Measurements from ENCODE around the gene AGPAT2. TPM values are rescaled to one million over a fixed set of nuclear protein-coding genes. Genes with fewer than 3 reads are reported as not detected.

Gene AGPAT2
- total and polyA plus RNA-seq, 2 of the 4 experiments (the other 2 are of a cell fraction) = 16.1 to 39.5 TPM

DNA sequence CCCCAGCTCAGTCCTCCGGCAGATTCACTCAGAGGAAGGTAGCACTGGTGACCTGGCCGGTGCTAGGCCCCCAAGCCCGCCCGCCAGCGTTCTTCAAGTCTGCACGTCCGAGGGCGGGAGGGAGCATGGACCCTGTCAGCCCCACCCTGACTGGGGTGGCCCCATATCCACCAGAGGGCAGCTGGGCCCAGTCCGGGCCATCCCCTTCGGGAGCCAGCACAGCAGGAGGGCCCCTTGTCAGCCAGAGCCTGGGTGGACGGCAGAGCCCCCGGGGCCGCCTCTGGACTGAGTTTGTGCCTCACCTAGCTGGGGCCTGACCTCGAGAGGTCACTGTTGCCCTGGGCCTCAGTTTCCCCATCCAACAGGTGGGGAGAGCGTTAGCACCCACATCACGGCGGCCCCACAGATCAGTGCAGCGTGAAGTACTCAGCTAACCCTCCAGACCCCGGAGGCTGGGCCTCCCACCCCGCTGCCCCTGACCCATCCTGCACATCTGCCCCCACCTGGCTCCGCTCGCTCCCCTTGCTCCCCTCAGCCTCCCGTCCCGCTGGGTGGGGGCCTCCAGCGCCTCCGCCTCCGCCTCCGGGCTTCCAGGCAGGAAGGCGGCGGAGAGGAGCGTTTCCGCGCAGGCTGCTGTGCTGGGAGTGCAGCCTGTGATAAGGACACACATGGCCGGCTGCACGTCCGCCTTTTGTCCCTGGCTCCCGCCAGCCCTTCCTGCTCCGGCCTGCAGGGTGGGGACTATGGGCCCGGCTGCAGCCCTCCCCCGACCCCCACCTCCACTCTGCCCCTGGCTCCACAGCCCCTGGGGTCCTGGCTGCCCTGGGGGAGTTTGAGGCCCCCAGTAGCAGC is 41.1 kb downstream of the AGPAT2 start:
- H2BK20ac ChIP-seq (ENCODE audit: low read depth, low read length) = no peak overlapping the region
- BruUV-seq (replicated peaks) = no TSS peak
- ChIA-PET CTCF (interaction anchor here (1.2 kb wide), 1 partner anchor 11 kb away, joined by 3 read pairs; no protein-coding TSS in a partner anchor), POLR2A (ENCODE audit: unreplicated experiment) (no interaction called here)
- no peak overlapping the region for H3K4ac ChIP-seq (ENCODE audit: low read depth, low read length)
- H3K36me3 ChIP-seq (ENCODE audit: control insufficient read depth, insufficient read depth, low read length) = no peaks in the 10 kb centered on the region
- H3K4me2 ChIP-seq (ENCODE audit: low read depth, low read length) = no peak overlapping the region
- peaks cover 4% of the 10 kb centered on the region; the same call in 1 of the 2 replicates for H3K4me1 ChIP-seq (ENCODE audit: control insufficient read depth, insufficient read depth, low read length)
- H3K18ac ChIP-seq (ENCODE audit: low read depth, low read length) = no peak overlapping the region
- no peak overlapping the region for H3K56ac ChIP-seq (ENCODE audit: extremely low read depth, insufficient read depth, low read length)
- in situ Hi-C loops (cut with MboI; ENCODE audit: low sequenced_read_pairs) = no loop called here
- H4K91ac ChIP-seq (ENCODE audit: insufficient read depth, low read depth, low read length) = no peak overlapping the region
- no peak overlapping the region for H4K8ac ChIP-seq (ENCODE audit: low read depth in 2 of 2, low read length in 2 of 2)
- intact Hi-C loops (cut with micrococcal nuclease) = no loop called here
- H2BK5ac ChIP-seq (ENCODE audit: low read depth, low read length, poor library complexity, severe bottlenecking) = no peak overlapping the region
- no peaks in the 10 kb centered on the region for H4K20me1 ChIP-seq (ENCODE audit: insufficient read depth, low read length)
- no peak overlapping the region for H2BK15ac ChIP-seq (ENCODE audit: low read depth, low read length)
- H3K27me3 ChIP-seq (ENCODE audit: control insufficient read depth, insufficient read depth, low read length) = peaks cover 12% of the 10 kb centered on the region
- H3K9me3 ChIP-seq (ENCODE audit: control insufficient read depth, insufficient read depth, low read length) = 0 out of 2 replicates have a peak, but pooled peaks cover 2% of the 10 kb centered on the region
- no peak overlapping the region for H3K23ac ChIP-seq (ENCODE audit: low read depth, low read length)
- no peaks in the 10 kb centered on the region for H3K9me1 ChIP-seq (ENCODE audit: insufficient read depth, low read length)
- WGBS, 2 experiments (ENCODE audit: extremely low coverage in 2 of 2, insufficient read length in 1 of 2) = 52% methylated on average over 18 of the region's 40 CpGs; no CpG with 5 or more reads in 1 of the 2 experiments
- H2AK5ac ChIP-seq (ENCODE audit: low read depth, low read length) = no peak overlapping the region
- dilution Hi-C loops (cut with HindIII; ENCODE audit: low sequenced_read_pairs, unreplicated experiment) = no loop called here
- no peak for TF ChIP-seq MAZ (IDR thresholded peaks at IDR 0.05; ENCODE audit: borderline replicate concordance, low read depth, low read length)
- TF ChIP-seq CHD1 (IDR thresholded peaks at IDR 0.05; ENCODE audit: low read depth, low read length) = no peak
- TF ChIP-seq BHLHE40 (IDR thresholded peaks at IDR 0.05; ENCODE audit: low read depth, low read length) = no peak
- no peak for TF ChIP-seq NFE2L2 (IDR thresholded peaks at IDR 0.05; ENCODE audit: low read depth, low read length)
- no peak for TF ChIP-seq SMC3 (IDR thresholded peaks at IDR 0.05; ENCODE audit: low read depth, low read length)
- no peak for TF ChIP-seq RCOR1 (IDR thresholded peaks at IDR 0.05; ENCODE audit: insufficient replicate concordance, low read length)
- no peak for TF ChIP-seq CEBPB (IDR thresholded peaks at IDR 0.05; ENCODE audit: low read depth, low read length)
- TF ChIP-seq RFX5 (IDR thresholded peaks at IDR 0.05; ENCODE audit: low read depth, low read length) = no peak
- no peaks in the 10 kb centered on the region for H3K79me1 ChIP-seq (ENCODE audit: low read depth in 1 of 2, low read length in 2 of 2)
- H3K4me3 ChIP-seq (ENCODE audit: insufficient read depth, low read depth, low read length) = no peak overlapping the region
- H2AK9ac ChIP-seq (replicated peaks; ENCODE audit: low read depth, low read length, poor library complexity) = no peak overlapping the region
- no peak for DNase-seq
- H2BK120ac ChIP-seq (ENCODE audit: low read depth, low read length) = no peak overlapping the region
- H3K27ac ChIP-seq (ENCODE audit: insufficient read depth, low read length) = no peak overlapping the region
- no peak for ATAC-seq (ENCODE audit: low read depth)
- no peak overlapping the region for H2AFZ ChIP-seq (replicated peaks; ENCODE audit: low read length, poor library complexity)
- no peak overlapping the region for H3K14ac ChIP-seq (replicated peaks; ENCODE audit: low read depth, low read length)
- H3K9ac ChIP-seq (ENCODE audit: low read depth, low read length) = no peak overlapping the region
- H4K5ac ChIP-seq (ENCODE audit: low read depth, low read length) = no peak overlapping the region

Data from IMR-90 (cell line).